Activated CD4-positive, alpha-beta memory T cell treated with anti-CD3 and anti-CD28 coated beads for 36 hours (primary cell): ENCODE results near the gene GLCCI1. TPM values are rescaled to one million over a fixed set of nuclear protein-coding genes. Genes with fewer than 3 reads are reported as not detected.
"Not testable (repeated sequence)": the region's sequence is repeated elsewhere in the genome, so short reads cannot be mapped to it uniquely, and the experiment has no call there.

ENCODE experiments used
- CTCF ChIA-PET: fragments of 350-600 bp; sonication (Branson Sonifier 250); formaldehyde crosslinking; loops from one replicate; lab custom pipeline; 2021; ENCODE audit warnings: antibody characterized with exemption, inconsistent platforms; lab: Charles Lee
- POLR2A ChIA-PET: fragments of 350-600 bp; sonication (Branson Sonifier 250); formaldehyde crosslinking; loops from one replicate; lab custom pipeline; 2021; ENCODE audit warnings: antibody characterized with exemption; lab: Charles Lee
- DNase-seq: peaks from one replicate; pipeline ENCODE4 v3.0.0-alpha.2; 2020
- H3K27ac Mint-ChIP-seq: one replicate; pipeline ENCODE4 v1.8.0; 2021; ENCODE audit warnings: mixed read lengths
- H3K27me3 Mint-ChIP-seq: one replicate; pipeline ENCODE4 v1.8.0; 2021; ENCODE audit warnings: mixed read lengths
- H3K36me3 Mint-ChIP-seq: one replicate; pipeline ENCODE4 v1.8.0; 2021; ENCODE audit warnings: mixed read lengths
- H3K4me1 Mint-ChIP-seq: one replicate; pipeline ENCODE4 v1.8.0; 2021; ENCODE audit warnings: low read depth, mixed read lengths
- H3K4me3 Mint-ChIP-seq: one replicate; pipeline ENCODE4 v1.8.0; 2021; ENCODE audit warnings: mild to moderate bottlenecking, mixed read lengths
- H3K9me3 Mint-ChIP-seq: one replicate; pipeline ENCODE4 v1.8.0; 2021; ENCODE audit warnings: mixed read lengths
- intact Hi-C: fragments of 100-400 bp; cut with micrococcal nuclease; formaldehyde crosslinking; loops from one replicate; pipeline ENCODE4 v1.15.1; 2023
- total RNA-seq, 2 experiments: library from RNA; stranded (reverse); gene quantifications; one replicate each; pipeline ENCODE4 v1.2.3, GENCODE V29; 2021

The GLCCI1 gene
- total RNA-seq, 2 experiments from 2014 or later, result 8.6 to 11.5 TPM

DNA sequence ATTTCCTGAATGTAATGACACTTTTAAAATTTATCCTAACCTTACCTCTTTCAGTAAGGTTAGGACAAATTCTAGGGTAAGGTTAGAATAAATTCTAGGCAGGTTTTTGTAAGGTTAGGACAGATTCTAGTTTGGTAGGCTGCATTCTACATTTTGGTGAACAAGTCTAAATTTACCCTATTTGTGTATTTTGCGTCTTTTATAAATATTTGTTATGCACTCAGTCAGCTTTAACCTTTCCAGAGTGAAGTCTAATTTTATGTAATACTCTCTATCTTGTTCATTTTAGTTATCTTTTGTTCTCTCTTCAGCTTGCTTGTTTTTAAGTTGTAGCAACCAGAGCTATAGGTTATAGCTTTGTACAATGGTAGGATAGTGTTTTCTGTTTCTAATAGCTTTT, 54.0 kb downstream of the GLCCI1 start:
- H3K4me1 Mint-ChIP-seq, result peaks cover 11% of the 10 kb centered on the region
- H3K9me3 Mint-ChIP-seq, result peaks cover 16% of the 10 kb centered on the region
- peaks cover 40% of the 10 kb centered on the region for H3K36me3 Mint-ChIP-seq
- H3K4me3 Mint-ChIP-seq, result no peak overlapping the region
- no peak for DNase-seq
- intact Hi-C loops, result no loop called here
- H3K27ac Mint-ChIP-seq, result no peak overlapping the region
- H3K27me3 Mint-ChIP-seq, result no peaks in the 10 kb centered on the region
- CTCF ChIA-PET, result no interaction called here
- POLR2A ChIA-PET, result no interaction called here

- H3K4me3 Mint-ChIP-seq, result no peak overlapping the region
- H3K4me1 Mint-ChIP-seq, result peaks cover 18% of the 10 kb centered on the region
- H3K36me3 Mint-ChIP-seq, result peaks cover 13% of the 10 kb centered on the region
- POLR2A ChIA-PET, result interaction anchor here (0.8 to 2.3 kb wide), 2 partner anchors 13 to 65 kb away, joined by 3 to 7 read pairs; no protein-coding TSS in a partner anchor
- H3K27ac Mint-ChIP-seq, result no peak overlapping the region
- H3K27me3 Mint-ChIP-seq, result no peaks in the 10 kb centered on the region
- CTCF ChIA-PET, result interaction anchor here (0.6 to 2.9 kb wide), 31 partner anchors 13 to 439 kb away, joined by 3 to 30 read pairs (median 4); no protein-coding TSS in a partner anchor
- no peak for DNase-seq
- intact Hi-C loops, result loop anchor here (5.0 kb wide), 2 partner anchors 262 to 273 kb away; no protein-coding TSS in a partner anchor
- H3K9me3 Mint-ChIP-seq, result peaks cover 1% of the 10 kb centered on the region
Measured at GRCh38 chr7:8035192-8035591, 66.6 kb downstream of the GLCCI1 start.

DNA sequence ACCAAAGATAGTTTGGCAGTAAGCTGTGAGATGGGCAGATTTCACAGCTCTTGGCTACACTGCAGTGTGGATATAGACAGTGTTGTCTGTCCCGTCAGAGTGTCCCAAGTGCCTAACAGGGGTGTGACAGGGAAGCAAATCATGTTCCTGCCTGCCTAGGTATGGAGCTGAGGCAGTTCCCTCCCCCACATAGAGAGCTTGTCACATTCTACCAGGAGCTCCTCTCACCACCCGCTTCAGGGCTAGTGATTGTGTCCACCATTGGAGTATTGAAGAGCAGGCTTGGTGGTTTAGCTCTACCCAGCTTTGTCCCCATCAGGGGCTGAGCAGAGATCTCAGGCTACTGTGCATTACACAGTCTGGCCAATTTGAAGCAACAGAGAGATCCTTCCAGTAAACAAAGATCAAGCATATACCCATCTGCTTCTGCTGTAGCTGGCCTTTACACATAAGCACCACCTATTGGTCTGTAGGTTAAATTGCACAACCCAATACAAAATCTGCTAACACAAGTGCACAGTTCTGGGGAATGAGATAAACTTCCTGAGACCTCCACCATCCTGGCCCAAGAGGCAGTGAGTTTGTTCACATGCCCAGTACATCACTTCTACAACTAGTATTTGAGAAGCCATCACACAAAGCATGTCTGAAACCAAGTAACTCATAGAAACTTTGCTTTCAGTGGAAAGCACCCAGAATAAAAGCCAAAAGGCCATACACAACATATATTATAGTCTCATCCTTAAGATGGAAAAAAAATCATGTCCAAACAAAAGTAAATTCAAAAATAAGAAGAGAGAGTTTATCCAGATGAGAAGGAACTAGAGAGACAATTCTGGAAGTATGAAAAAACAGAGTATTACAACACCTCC, 67.3 kb downstream of the GLCCI1 start:
- Mint-ChIP-seq H3K4me3 (no peak overlapping the region), H3K9me3 (no peaks in the 10 kb centered on the region), H3K27me3 (no peaks in the 10 kb centered on the region), H3K27ac (peak overlapping the region; percentile 43), H3K4me1 (peaks cover 25% of the 10 kb centered on the region), H3K36me3 (peaks cover 13% of the 10 kb centered on the region)
- no peak for DNase-seq
- intact Hi-C loops, result loop anchor here (5.0 kb wide), 2 partner anchors 261 to 274 kb away; no protein-coding TSS in a partner anchor
- POLR2A ChIA-PET, result interaction anchor here (0.8 to 2.3 kb wide), 2 partner anchors 12 to 65 kb away, joined by 3 to 7 read pairs; no protein-coding TSS in a partner anchor
- CTCF ChIA-PET, result interaction anchor here (0.6 to 2.9 kb wide), 33 partner anchors 14 to 440 kb away, joined by 3 to 30 read pairs (median 4); no protein-coding TSS in a partner anchor

GRCh38 chr7:8037151-8037550, 68.6 kb downstream of the GLCCI1 start:
- no peak overlapping the region for H3K27ac Mint-ChIP-seq
- CTCF ChIA-PET, result interaction anchor here (2.2 to 2.9 kb wide), 2 partner anchors 153 to 356 kb away, joined by 11 to 30 read pairs; no protein-coding TSS in a partner anchor
- no peaks in the 10 kb centered on the region for H3K9me3 Mint-ChIP-seq
- peaks cover 34% of the 10 kb centered on the region for H3K4me1 Mint-ChIP-seq
- peaks cover 14% of the 10 kb centered on the region for H3K36me3 Mint-ChIP-seq
- H3K27me3 Mint-ChIP-seq, result no peaks in the 10 kb centered on the region
- no peak for DNase-seq
- intact Hi-C loops, result loop anchor here (5.0 kb wide), 2 partner anchors 260 to 275 kb away; no protein-coding TSS in a partner anchor
- H3K4me3 Mint-ChIP-seq, result no peak overlapping the region
- POLR2A ChIA-PET, result no interaction called here

- ChIA-PET CTCF (interaction anchor here (0.8 to 2.8 kb wide), 5 partner anchors 43 to 359 kb away, joined by 3 to 13 read pairs (median 4); no protein-coding TSS in a partner anchor), POLR2A (interaction anchor here (0.5 to 1.5 kb wide), 4 partner anchors 46 to 85 kb away, joined by 3 to 6 read pairs (median 4); partner anchors contain the start of gene GLCCI1)
- no peak for DNase-seq
- Mint-ChIP-seq H3K9me3 (no peaks in the 10 kb centered on the region), H3K27ac (peak overlapping the region; percentile 79), H3K27me3 (no peaks in the 10 kb centered on the region), H3K36me3 (peaks cover 25% of the 10 kb centered on the region), H3K4me1 (peaks cover 58% of the 10 kb centered on the region), H3K4me3 (no peak overlapping the region)
- intact Hi-C loops, result loop anchor here (1.0 to 2.0 kb wide), 7 partner anchors 26 to 360 kb away; partner anchors contain the start of gene RPA3
Measured at GRCh38 chr7:8040768-8041369, 72.3 kb downstream of the GLCCI1 start.

- H3K4me1 Mint-ChIP-seq, result peaks cover 71% of the 10 kb centered on the region
- DNase-seq, result no peak
- no peaks in the 10 kb centered on the region for H3K9me3 Mint-ChIP-seq
- peak overlapping the region; percentile 25 for H3K27ac Mint-ChIP-seq
- no peak overlapping the region for H3K4me3 Mint-ChIP-seq
- CTCF ChIA-PET, result interaction anchor here (2.8 kb wide), 1 partner anchor 147 kb away, joined by 13 read pairs; no protein-coding TSS in a partner anchor
- H3K36me3 Mint-ChIP-seq, result peaks cover 14% of the 10 kb centered on the region
- no peaks in the 10 kb centered on the region for H3K27me3 Mint-ChIP-seq
- POLR2A ChIA-PET, result no interaction called here
- intact Hi-C loops, result no loop called here
Measured at GRCh38 chr7:8042796-8043535, 74.4 kb downstream of the GLCCI1 start.

GRCh38 chr7:8044761-8045430, 76.3 kb downstream of the GLCCI1 start:
- no peaks in the 10 kb centered on the region for H3K27me3 Mint-ChIP-seq
- intact Hi-C loops, result loop anchor here (1.0 to 2.0 kb wide), 4 partner anchors 14 to 131 kb away; partner anchors contain the start of gene GLCCI1
- H3K36me3 Mint-ChIP-seq, result peaks cover 14% of the 10 kb centered on the region
- no peaks in the 10 kb centered on the region for H3K9me3 Mint-ChIP-seq
- peaks cover 74% of the 10 kb centered on the region for H3K4me1 Mint-ChIP-seq
- ChIA-PET CTCF (interaction anchor here (0.9 kb wide), 1 partner anchor 80 kb away, joined by 3 read pairs; no protein-coding TSS in a partner anchor), POLR2A (no interaction called here)
- no peak for DNase-seq
- no peak overlapping the region for H3K4me3 Mint-ChIP-seq
- H3K27ac Mint-ChIP-seq, result peak overlapping the region; percentile 80

DNA sequence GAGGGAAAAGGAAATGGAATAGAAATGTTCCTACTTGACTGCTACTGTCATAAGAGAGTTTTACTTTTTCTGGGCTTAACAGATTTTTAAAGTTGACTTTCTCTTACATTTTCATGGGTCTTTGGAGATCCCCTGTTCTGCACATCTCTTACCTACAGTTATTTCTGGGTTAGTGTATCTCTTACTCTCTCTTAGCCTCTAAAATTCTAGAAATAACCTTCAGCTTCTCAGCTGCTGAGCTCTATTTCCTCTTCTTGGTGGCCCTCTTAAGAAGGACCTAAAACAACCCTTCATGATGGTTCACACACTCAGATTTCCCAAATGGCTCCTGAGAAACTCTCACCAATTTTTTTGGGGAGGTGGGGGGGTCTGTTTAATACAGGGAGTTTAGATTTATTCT, 79.5 kb downstream of the GLCCI1 start:
- H3K36me3 Mint-ChIP-seq, H3K4me3 Mint-ChIP-seq, H3K27me3 Mint-ChIP-seq, H3K9me3 Mint-ChIP-seq, intact Hi-C loops, DNase-seq, H3K27ac Mint-ChIP-seq: not testable (repeated sequence)
- H3K4me1 Mint-ChIP-seq, result peaks cover 65% of the 10 kb centered on the region
- ChIA-PET CTCF (interaction anchor here (1.1 kb wide), 1 partner anchor 142 kb away, joined by 4 read pairs; no protein-coding TSS in a partner anchor), POLR2A (interaction anchor here (1.2 kb wide), 1 partner anchor 12 kb away, joined by 3 read pairs; no protein-coding TSS in a partner anchor)

GRCh38 chr7:8051373-8051772, 82.8 kb downstream of the GLCCI1 start:
- no peak overlapping the region for H3K4me3 Mint-ChIP-seq
- intact Hi-C loops, result no loop called here
- DNase-seq, result no peak
- H3K9me3 Mint-ChIP-seq, result no peaks in the 10 kb centered on the region
- peaks cover 7% of the 10 kb centered on the region for H3K36me3 Mint-ChIP-seq
- H3K4me1 Mint-ChIP-seq, result peaks cover 39% of the 10 kb centered on the region
- ChIA-PET CTCF (interaction anchor here (1.3 kb wide), 1 partner anchor 16 kb away, joined by 7 read pairs; no protein-coding TSS in a partner anchor), POLR2A (no interaction called here)
- H3K27ac Mint-ChIP-seq, result no peak overlapping the region
- H3K27me3 Mint-ChIP-seq, result no peaks in the 10 kb centered on the region

DNA sequence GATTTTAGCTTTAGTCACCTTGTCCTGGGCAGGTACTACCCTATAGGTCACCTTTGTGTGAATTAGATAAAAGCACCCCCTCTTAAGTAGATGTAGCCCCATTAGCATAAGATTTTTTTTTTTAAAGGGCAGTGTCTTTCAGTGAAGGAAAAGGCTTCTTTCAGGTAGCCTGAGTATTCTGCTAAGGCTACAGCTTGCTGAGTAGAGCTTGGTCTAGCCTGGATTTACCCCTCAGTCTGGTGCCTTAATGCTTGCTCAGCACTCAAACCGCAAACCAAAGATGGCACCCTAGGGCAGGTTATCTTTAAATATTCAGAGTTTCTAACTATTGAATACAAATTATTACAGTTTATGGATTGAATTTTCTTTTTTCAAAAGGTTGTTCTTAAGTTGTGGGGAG, 83.4 kb downstream of the GLCCI1 start:
- ChIA-PET POLR2A (no interaction called here), CTCF (interaction anchor here (1.3 kb wide), 1 partner anchor 16 kb away, joined by 7 read pairs; no protein-coding TSS in a partner anchor)
- DNase-seq, result no peak
- no peaks in the 10 kb centered on the region for H3K27me3 Mint-ChIP-seq
- peaks cover 6% of the 10 kb centered on the region for H3K36me3 Mint-ChIP-seq
- intact Hi-C loops, result no loop called here
- H3K9me3 Mint-ChIP-seq, result no peaks in the 10 kb centered on the region
- no peak overlapping the region for H3K27ac Mint-ChIP-seq
- no peak overlapping the region for H3K4me3 Mint-ChIP-seq
- H3K4me1 Mint-ChIP-seq, result peaks cover 36% of the 10 kb centered on the region
